Stimulated activated naive B cell treated with anti-CD40 and anti-IgM and Interleukin-4, amounts not matched to agents 10 μg/mL and 1 μg/mL and 100 μg/mL, for 72 hours (primary cell): ENCODE data around the gene CCDC192.

Source experiments
- ATAC-seq, 2 donors: fragments of 150-1000 bp; cut with Tn5 transposase; replicated peaks; 2 replicates each; pipeline ENCODE4 v1.10.0; 2021; ENCODE audit warnings: moderate library complexity in 1 of 2
- DNase-seq: peaks from one replicate; pipeline ENCODE4 v3.0.0; 2021
- H3K27ac Mint-ChIP-seq: one replicate; pipeline ENCODE4 v1.8.0; 2022; ENCODE audit warnings: mild to moderate bottlenecking, mixed read lengths
- H3K27me3 Mint-ChIP-seq, 2 donors: one replicate each; pipeline ENCODE4 v1.8.0; 2022; ENCODE audit warnings: mixed read lengths in 2 of 2
- H3K36me3 Mint-ChIP-seq, 2 donors: one replicate each; pipeline ENCODE4 v1.8.0; 2022; ENCODE audit warnings: mixed read lengths in 2 of 2, mild to moderate bottlenecking in 1 of 2
- H3K4me1 Mint-ChIP-seq, 2 donors: one replicate each; pipeline ENCODE4 v1.8.0; 2022; ENCODE audit warnings: mixed read lengths in 2 of 2, mild to moderate bottlenecking in 1 of 2
- H3K4me3 Mint-ChIP-seq, 2 donors: one replicate each; pipeline ENCODE4 v1.8.0; 2022; ENCODE audit warnings: mild to moderate bottlenecking in 2 of 2, mixed read lengths in 2 of 2, moderate library complexity in 1 of 2
- H3K9me3 Mint-ChIP-seq, 2 donors: one replicate each; pipeline ENCODE4 v1.8.0; 2022; ENCODE audit warnings: mixed read lengths in 2 of 2, mild to moderate bottlenecking in 1 of 2

Gene CCDC192

GRCh38 chr5:127980843-127981242 is 277.7 kb downstream of the CCDC192 start:
- Mint-ChIP-seq H3K4me1 (no peaks in the 10 kb centered on the region), H3K4me3 (no peak overlapping the region), H3K27ac (no peak overlapping the region), H3K27me3 (no peaks in the 10 kb centered on the region), H3K9me3 (no peaks in the 10 kb centered on the region), H3K36me3 (peaks cover 10 to 11% of the 10 kb centered on the region in 2 donors)
- DNase-seq (no peak), ATAC-seq (no peak)

DNA sequence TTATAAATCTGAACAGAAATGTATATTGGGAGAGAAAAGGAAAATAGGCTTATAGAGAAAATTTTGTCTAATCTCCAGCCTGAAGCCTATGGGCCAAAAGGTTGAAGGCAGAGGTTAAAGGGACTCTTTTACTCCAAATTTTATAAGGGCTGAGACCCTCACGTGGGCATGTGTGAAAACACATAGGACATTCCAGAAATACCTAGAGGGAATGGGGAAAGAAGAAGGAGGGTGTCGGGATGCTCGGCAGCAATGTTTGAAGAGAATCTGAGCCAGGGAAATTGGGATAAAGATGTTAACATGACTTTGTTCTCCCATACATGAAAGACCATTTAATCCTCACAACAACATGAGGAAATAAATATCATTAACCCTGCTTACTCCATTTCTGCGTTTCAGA is 278.3 kb downstream of the CCDC192 start:
- Mint-ChIP-seq H3K27me3 (no peaks in the 10 kb centered on the region), H3K27ac (no peak overlapping the region), H3K4me1 (no peaks in the 10 kb centered on the region), H3K9me3 (no peaks in the 10 kb centered on the region), H3K4me3 (no peak overlapping the region), H3K36me3 (peaks cover 9 to 10% of the 10 kb centered on the region in 2 donors)
- DNase-seq (no peak), ATAC-seq (no peak)

DNA sequence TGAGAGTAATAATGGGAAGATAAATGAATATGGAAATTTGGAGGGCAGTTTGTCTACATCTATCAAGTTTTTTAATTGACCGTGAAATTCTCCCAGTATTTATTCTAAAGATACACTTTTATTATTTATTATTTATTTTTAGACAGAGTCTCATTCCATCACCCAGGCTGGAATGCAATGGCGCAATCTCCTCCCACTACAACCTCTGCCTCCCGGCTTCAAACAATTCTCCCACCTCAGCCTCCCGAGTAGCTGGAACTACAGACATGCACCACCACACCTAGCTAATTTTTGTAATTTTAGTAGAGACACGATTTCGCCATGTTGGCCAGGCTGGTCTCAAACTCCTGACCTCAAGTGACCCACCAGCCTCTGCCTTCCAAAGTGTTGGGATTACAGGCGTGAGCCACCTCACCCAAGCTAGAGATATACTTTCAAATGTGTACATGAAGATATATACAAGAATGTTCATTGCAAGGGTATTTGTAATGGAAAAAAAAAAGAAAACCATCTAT is 282.7 kb downstream of the CCDC192 start:
- DNase-seq (no peak), ATAC-seq (no peak)
- Mint-ChIP-seq H3K9me3 (peaks cover 0 to 10% of the 10 kb centered on the region in 2 donors), H3K4me3 (no peak overlapping the region), H3K36me3 (peaks cover 7 to 16% of the 10 kb centered on the region in 2 donors), H3K4me1 (no peaks in the 10 kb centered on the region), H3K27me3 (no peaks in the 10 kb centered on the region), H3K27ac (no peak overlapping the region)

DNA sequence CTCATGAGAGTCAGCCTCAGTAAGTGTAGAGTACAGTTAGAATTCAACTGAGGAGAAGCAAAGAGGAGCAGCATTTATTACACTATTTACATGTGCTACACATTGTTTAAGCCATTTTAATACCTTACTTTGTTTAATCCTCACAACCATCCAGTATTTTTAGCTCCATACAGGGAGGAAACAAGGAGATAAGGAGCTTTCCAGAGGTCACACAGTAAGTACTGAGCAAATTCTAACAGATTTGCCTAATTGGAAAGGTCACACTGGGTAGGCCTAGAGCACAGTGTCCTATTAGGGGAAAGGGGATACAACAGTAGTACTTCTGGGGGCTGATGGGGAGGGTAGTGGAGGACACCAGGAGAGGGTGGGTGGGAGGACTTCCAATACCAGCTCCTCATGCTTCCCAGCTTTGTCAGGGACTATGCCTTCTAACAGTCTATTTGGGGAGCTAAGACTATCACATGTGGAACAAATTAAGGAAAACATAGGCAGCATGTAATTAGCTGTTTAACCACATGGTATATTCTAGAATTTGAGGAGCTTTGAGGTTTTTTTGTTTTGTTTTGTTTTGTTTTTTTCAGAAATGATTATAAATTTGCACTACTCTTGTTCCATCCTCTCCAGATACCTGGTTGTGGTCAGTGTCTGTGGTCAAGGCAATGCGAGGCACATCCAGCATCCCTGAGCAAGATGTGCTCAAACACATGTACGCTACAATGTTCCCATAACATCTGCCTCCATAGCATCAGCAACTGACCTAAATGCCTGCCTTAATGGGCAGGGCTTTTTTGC is 284.4 kb downstream of the CCDC192 start:
- no peak for ATAC-seq

GRCh38 chr5:127988146-127988760 is 285.1 kb downstream of the CCDC192 start:
- DNase-seq (no peak), ATAC-seq (no peak)
- peaks cover 0 to 14% of the 10 kb centered on the region in 2 donors for H3K9me3 Mint-ChIP-seq
- H3K27me3 Mint-ChIP-seq: no peaks in the 10 kb centered on the region
- H3K36me3 Mint-ChIP-seq: peaks cover 14 to 23% of the 10 kb centered on the region in 2 donors
- H3K4me3 Mint-ChIP-seq: no peak overlapping the region
- no peak overlapping the region for H3K27ac Mint-ChIP-seq
- no peaks in the 10 kb centered on the region for H3K4me1 Mint-ChIP-seq

More for the DNA sequence above, 284.4 kb downstream of the CCDC192 start:
- no peaks in the 10 kb centered on the region for H3K27me3 Mint-ChIP-seq
- DNase-seq: no peak
- H3K4me1 Mint-ChIP-seq: no peaks in the 10 kb centered on the region
- H3K9me3 Mint-ChIP-seq: peaks cover 0 to 12% of the 10 kb centered on the region in 2 donors
- peaks cover 14 to 27% of the 10 kb centered on the region in 2 donors for H3K36me3 Mint-ChIP-seq
- H3K27ac Mint-ChIP-seq: no peak overlapping the region
- no peak overlapping the region for H3K4me3 Mint-ChIP-seq
